LNCAP (cell line): ENCODE measurements around the gene PSD.

ENCODE experiments used
- CTCF ChIP-seq: fragments of 450-650 bp; IDR thresholded peaks from 2 replicates; pipeline ENCODE4 v1.5.1; 2017; ENCODE audit warnings: mild to moderate bottlenecking

Gene PSD

DNA sequence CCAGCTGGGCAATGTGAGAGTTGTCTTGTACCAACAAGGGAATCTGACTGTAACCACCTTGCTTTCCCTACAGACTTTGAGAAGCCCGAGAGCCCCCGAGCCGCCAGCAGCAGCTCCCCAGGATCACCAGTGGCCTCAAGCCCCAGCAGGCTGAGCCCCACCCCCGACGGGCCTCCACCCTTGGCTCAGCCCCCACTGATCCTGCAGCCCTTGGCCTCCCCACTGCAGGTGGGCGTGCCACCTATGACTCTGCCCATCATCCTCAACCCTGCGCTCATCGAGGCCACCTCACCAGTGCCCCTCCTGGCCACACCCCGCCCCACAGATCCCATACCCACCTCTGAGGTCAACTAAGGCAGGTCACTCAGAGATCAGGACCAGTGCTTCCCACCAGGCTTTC, 36.6 kb downstream of the PSD start:
- TF ChIP-seq CTCF: no peak

GRCh38 chr10:102379383-102379782, 39.2 kb downstream of the PSD start:
- TF ChIP-seq CTCF: no peak

DNA sequence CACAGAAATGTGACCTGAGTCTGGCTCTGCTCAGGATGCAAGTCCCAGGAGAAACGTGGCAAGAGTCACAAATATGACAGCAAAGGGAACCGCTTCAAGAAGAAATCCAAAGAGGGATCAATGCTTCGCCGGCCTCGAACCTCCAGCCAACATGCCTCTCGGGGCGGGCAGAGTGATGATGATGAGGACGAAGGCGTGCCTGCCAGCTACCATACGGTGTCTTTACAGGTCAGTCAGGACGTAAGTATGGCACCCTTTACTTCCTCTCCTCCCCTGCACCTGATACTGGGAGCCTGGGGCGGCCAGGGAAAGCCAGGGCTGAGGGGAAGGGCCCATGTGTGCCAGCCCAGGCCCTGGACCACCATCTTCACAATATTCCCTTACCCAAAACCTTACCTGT, 41.7 kb downstream of the PSD start:
- no peak for TF ChIP-seq CTCF

DNA sequence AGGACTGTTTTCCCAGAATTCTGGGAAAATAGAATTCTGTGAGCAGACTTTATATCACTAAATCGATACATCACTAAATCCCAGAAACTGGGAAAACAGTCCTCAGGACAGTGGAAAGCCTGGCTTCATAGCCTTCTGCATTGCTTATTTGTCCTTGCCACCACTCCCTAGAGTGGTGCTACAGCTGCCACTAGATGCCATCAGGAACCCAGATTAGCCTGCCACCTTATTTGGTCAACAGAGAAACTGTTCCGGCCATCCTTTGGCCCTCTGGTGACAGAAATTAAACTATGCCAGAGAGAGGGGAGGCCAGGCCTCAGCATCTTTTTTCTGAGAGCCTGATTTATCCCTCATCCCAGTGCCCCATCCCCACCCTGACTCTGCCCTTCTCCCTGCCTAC, 42.7 kb downstream of the PSD start:
- no peak for TF ChIP-seq CTCF

DNA sequence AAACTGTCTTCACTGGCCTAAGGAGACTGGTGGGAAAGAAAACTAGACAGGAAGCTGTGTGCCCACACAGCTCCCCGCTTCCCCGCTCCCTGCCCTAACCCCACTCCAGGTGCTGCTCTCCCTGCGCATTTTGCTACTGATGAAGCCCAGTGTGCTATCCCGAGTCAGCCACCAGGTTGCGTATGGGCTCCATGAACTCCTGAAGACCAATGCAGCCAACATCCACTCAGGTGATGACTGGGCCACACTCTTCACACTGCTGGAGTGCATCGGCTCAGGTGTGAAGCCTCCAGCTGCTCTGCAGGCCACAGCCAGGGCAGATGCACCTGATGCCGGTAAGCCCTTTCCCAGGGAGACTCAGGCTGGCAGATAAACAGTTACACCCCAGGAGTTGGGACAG, 43.3 kb downstream of the PSD start:
- no peak for TF ChIP-seq CTCF

DNA sequence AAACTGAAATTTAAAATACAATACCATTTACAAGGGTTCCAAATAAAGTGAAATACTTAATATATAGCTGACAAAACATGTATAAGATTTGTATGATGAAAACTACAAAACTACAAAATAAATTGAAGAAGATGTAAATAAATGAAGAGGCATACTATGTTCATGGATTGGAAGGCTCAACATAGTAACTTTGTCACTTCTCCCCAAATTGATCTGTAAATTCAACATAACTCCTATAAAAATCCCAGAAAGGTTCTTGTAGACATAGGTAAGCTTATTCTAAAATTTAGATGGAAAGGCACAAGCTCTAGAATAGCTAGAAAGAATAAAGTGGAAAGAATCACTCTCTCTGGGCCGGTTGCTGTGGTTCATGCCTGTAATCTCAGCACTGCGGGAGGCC, 47.3 kb downstream of the PSD start:
- TF ChIP-seq CTCF: no peak

- TF ChIP-seq CTCF: no peak
Observed at GRCh38 chr10:102368077-102368476, 50.5 kb downstream of the PSD start.

DNA sequence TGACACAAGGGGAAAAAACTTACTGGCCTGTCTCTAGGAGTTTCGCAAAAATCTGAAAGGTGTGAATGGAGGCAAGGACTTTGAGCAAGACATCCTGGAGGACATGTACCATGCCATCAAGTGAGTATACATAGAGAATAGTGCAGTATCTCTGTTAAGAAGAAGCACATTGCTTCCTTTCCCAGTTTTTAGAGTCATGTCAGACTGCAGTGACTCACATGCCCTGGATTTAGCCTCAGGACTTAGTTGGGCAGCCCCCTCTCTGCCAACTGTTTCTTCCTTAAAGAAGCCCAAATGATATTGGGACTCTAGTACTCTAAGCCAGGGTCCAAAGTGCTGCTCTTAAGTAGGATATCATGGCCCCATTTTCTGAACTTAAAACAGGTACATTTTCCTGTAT, 51.1 kb downstream of the PSD start:
- TF ChIP-seq CTCF: no peak
